Gastrocnemius medialis (tissue), 4 donors: Measurements from ENCODE around the gene GMFB. TPM values are rescaled to one million over a fixed set of nuclear protein-coding genes. Genes with fewer than 3 reads are reported as not detected.
"Not testable (repeated sequence)": the region's sequence is repeated elsewhere in the genome, so short reads cannot be mapped to it uniquely, and the experiment has no call there.

Source experiments
- ATAC-seq, 2 donors: fragments of 150-250 bp; one replicate each; pipeline ENCODE4 v1.9.1; 2016
- DNase-seq, 2 donors: peaks; one replicate each; pipeline ENCODE4 v3.0.0-alpha.2; 2019
- H3K27ac ChIP-seq, 4 donors: fragments of 200-600 bp; sonication (generic); 1 replicate in 1 of 4; 2 replicates in 3 of 4; pipeline ENCODE4 v1.5.1; 2016 to 2018; ENCODE audit warnings: mild to moderate bottlenecking in 2 of 4, moderate library complexity in 1 of 4
- H3K27me3 ChIP-seq, 3 donors: fragments of 200-600 bp; sonication (generic) in 2 of 3; 1 replicate in 1 of 3; 2 replicates in 2 of 3; pipeline versions ENCODE4 v1.5.1 to v1.6.0; 2016 to 2019; ENCODE audit warnings: mild to moderate bottlenecking in 1 of 3, moderate library complexity in 1 of 3
- H3K36me3 ChIP-seq, 2 donors: fragments of 200-600 bp; sonication (generic) in 1 of 2; one replicate each; pipeline ENCODE4 v1.5.1; 2017 to 2018
- H3K4me1 ChIP-seq, 2 donors: fragments of 200-600 bp; sonication (generic) in 1 of 2; one replicate each; pipeline ENCODE4 v1.5.1; 2016 to 2017; ENCODE audit warnings: mild to moderate bottlenecking in 2 of 2
- H3K4me3 ChIP-seq, 4 donors: fragments of 200-600 bp; sonication (generic) in 3 of 4; 1 replicate in 1 of 4; 2 replicates in 3 of 4; pipeline ENCODE4 v1.5.1; 2016 to 2019; ENCODE audit warnings: mild to moderate bottlenecking in 2 of 4
- H3K9me3 ChIP-seq, 3 donors: fragments of 200-600 bp; sonication (generic) in 2 of 3; 1 replicate in 1 of 3; 2 replicates in 2 of 3; pipeline ENCODE4 v1.5.1; 2016 to 2019
- CTCF ChIP-seq, 5 experiments: fragments of 450-650 bp in 3 of 5; fragments of 200-600 bp in 2 of 5; sonication (generic) in 2 of 5; IDR thresholded peaks in 4 of 5; conservative IDR thresholded peaks in 1 of 5; 1 replicate in 4 of 5; 2 replicates in 1 of 5; pipeline ENCODE4 v1.5.1; 2016 to 2019; ENCODE audit warnings: antibody characterized with exemption in 5 of 5, mild to moderate bottlenecking in 3 of 5, moderate library complexity in 3 of 5
- POLR2A ChIP-seq, 2 donors: fragments of 450-650 bp; IDR thresholded peaks; one replicate each; pipeline ENCODE4 v1.6.1; 2017; ENCODE audit warnings: antibody characterized with exemption in 2 of 2, mild to moderate bottlenecking in 2 of 2, moderate library complexity in 2 of 2
- in situ Hi-C, 4 donors: fragments of 200-750 bp; cut with MboI; loops; one replicate each; pipeline versions ENCODE4 v1.15.0 to v1.8.0; 2017; ENCODE audit warnings: low sequenced_read_pairs in 4 of 4
- intact Hi-C: fragments of 100-400 bp; cut with DNase I; formaldehyde crosslinking; loops from one replicate; pipeline ENCODE4 v1.15.1; 2023; ENCODE audit warnings: low total_unique reads
- total RNA-seq, 4 donors: library from RNA; depleted of rRNA; stranded (reverse); fragments of >200 nt; gene quantifications; one replicate each; pipeline versions ENCODE4 v1.1.0 to v1.2.3, GENCODE V29; 2016

GMFB gene
- total RNA-seq, 4 donors from 2014 or later, result 5.0 to 21.7 (median 7.3) TPM

GRCh38 chr14:54470701-54471100 lies 18.1 kb downstream of the GMFB start:
- no peaks in the 10 kb centered on the region for H3K9me3 ChIP-seq
- ATAC-seq, result no peak
- in situ Hi-C loops, result no loop called here

GRCh38 chr14:54467280-54467679 lies 21.5 kb downstream of the GMFB start:
- intact Hi-C loops, result loop anchor here (5.0 kb wide), 1 partner anchor 240 kb away; no protein-coding TSS in a partner anchor
- Histone ChIP-seq H3K4me3 (no peak overlapping the region), H3K36me3 (no peaks in the 10 kb centered on the region), H3K9me3 (no peaks in the 10 kb centered on the region), H3K27me3 (no peaks in the 10 kb centered on the region), H3K4me1 (no peaks in the 10 kb centered on the region), H3K27ac (no peak overlapping the region)
- TF ChIP-seq POLR2A (IDR thresholded peaks at IDR 0.05) (no peak), CTCF (IDR thresholded peaks at IDR 0.05 in 4 of 5, conservative IDR thresholded peaks at IDR 0.05 in 1 of 5) (no peak)
- ATAC-seq (no peak), DNase-seq (no peak)
- in situ Hi-C loops, result no loop called here

More at GRCh38 chr14:54470701-54471100, 18.1 kb downstream of the GMFB start:
- intact Hi-C loops, result no loop called here
- Histone ChIP-seq H3K27ac (no peak overlapping the region), H3K4me1 (no peaks in the 10 kb centered on the region), H3K36me3 (no peaks in the 10 kb centered on the region), H3K27me3 (no peaks in the 10 kb centered on the region), H3K4me3 (no peak overlapping the region)
- DNase-seq, result no peak
- TF ChIP-seq CTCF (IDR thresholded peaks at IDR 0.05 in 4 of 5, conservative IDR thresholded peaks at IDR 0.05 in 1 of 5) (no peak), POLR2A (IDR thresholded peaks at IDR 0.05) (no peak)

GRCh38 chr14:54465654-54466053 lies 23.1 kb downstream of the GMFB start:
- in situ Hi-C loops, result no loop called here
- no peak overlapping the region for H3K4me3 ChIP-seq
- ATAC-seq, result no peak
- H3K9me3 ChIP-seq, result no peaks in the 10 kb centered on the region
- no peak overlapping the region for H3K27ac ChIP-seq
- no peaks in the 10 kb centered on the region for H3K27me3 ChIP-seq
- no peaks in the 10 kb centered on the region for H3K4me1 ChIP-seq
- intact Hi-C loops, result loop anchor here (5.0 kb wide), 1 partner anchor 238 kb away; no protein-coding TSS in a partner anchor
- H3K36me3 ChIP-seq, result no peaks in the 10 kb centered on the region
- no peak for TF ChIP-seq POLR2A (IDR thresholded peaks at IDR 0.05)
- no peak for TF ChIP-seq CTCF (IDR thresholded peaks at IDR 0.05 in 4 of 5, conservative IDR thresholded peaks at IDR 0.05 in 1 of 5)
- no peak for DNase-seq

GRCh38 chr14:54462048-54462447 lies 26.7 kb downstream of the GMFB start:
- Histone ChIP-seq H3K27me3 (no peaks in the 10 kb centered on the region), H3K36me3 (no peaks in the 10 kb centered on the region), H3K4me1 (no peaks in the 10 kb centered on the region), H3K9me3 (no peaks in the 10 kb centered on the region), H3K27ac (no peak overlapping the region), H3K4me3 (no peak overlapping the region)
- intact Hi-C loops (no loop called here), in situ Hi-C loops (no loop called here)
- TF ChIP-seq POLR2A (IDR thresholded peaks at IDR 0.05) (no peak), CTCF (IDR thresholded peaks at IDR 0.05 in 4 of 5, conservative IDR thresholded peaks at IDR 0.05 in 1 of 5) (no peak)
- DNase-seq, result no peak
- ATAC-seq, result no peak

- intact Hi-C loops, result no loop called here
- Histone ChIP-seq H3K4me1 (no peaks in the 10 kb centered on the region), H3K4me3 (no peak overlapping the region), H3K9me3 (no peaks in the 10 kb centered on the region), H3K27ac (no peak overlapping the region), H3K36me3 (no peaks in the 10 kb centered on the region), H3K27me3 (no peaks in the 10 kb centered on the region)
- TF ChIP-seq POLR2A (IDR thresholded peaks at IDR 0.05) (no peak), CTCF (IDR thresholded peaks at IDR 0.05 in 4 of 5, conservative IDR thresholded peaks at IDR 0.05 in 1 of 5) (no peak)
- DNase-seq (no peak), ATAC-seq (no peak)
- in situ Hi-C loops, result no loop called here
Observed at GRCh38 chr14:54459106-54459505, 29.7 kb downstream of the GMFB start.

GRCh38 chr14:54458536-54458935 lies 30.2 kb downstream of the GMFB start:
- H3K4me1 ChIP-seq, in situ Hi-C loops, ATAC-seq, intact Hi-C loops, H3K36me3 ChIP-seq, H3K27me3 ChIP-seq, H3K9me3 ChIP-seq, DNase-seq, H3K27ac ChIP-seq, H3K4me3 ChIP-seq: not testable (repeated sequence)
